OCI-LY3 (cell line): ENCODE results near the gene DNAJC15.

Experiments used
- EZH2phosphoT487 ChIP-seq: fragments of 200-600 bp; shearing (Covaris generic); IDR thresholded peaks from 2 replicates; pipeline ENCODE4 v1.6.1; 2018; ENCODE audit warnings: antibody characterized with exemption, mixed run types, low read depth
- TF ChIP-seq, protein P1 (sequence below): fragments of 200-600, 300-600 bp; sonication (generic); IDR thresholded peaks from 2 replicates; pipeline ENCODE4 v1.5.1; 2014; ENCODE audit warnings: antibody characterized with exemption, low read length, low read depth

DNA sequence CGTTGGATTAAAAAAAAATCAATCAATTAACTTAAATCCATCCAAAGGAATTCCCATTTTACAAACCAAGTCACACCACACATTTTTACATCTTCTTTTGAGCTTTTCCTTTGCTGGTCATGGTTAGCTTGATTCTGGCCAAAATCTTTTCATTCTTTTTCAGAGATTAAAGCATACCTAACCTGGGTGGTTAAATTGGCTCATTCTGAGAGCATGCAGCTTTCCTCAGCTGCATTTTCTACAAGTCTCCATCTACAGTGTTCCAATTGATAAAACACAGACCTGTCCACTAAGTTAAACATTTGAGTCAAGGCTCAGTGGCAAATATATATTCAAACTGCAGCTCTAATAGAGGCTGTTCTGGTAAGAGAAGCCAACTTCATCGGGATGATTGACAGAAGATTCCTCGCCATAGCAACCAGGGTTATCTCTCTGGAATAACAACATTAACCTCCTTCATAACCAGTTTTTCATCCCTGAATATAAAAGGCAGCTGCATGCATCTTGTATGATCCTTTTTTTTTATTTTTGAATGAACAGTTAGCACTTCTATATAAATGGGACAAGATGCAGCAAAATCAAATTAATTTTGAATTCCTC is 106.2 kb downstream of the DNAJC15 start:
- TF ChIP-seq, protein P1, sequence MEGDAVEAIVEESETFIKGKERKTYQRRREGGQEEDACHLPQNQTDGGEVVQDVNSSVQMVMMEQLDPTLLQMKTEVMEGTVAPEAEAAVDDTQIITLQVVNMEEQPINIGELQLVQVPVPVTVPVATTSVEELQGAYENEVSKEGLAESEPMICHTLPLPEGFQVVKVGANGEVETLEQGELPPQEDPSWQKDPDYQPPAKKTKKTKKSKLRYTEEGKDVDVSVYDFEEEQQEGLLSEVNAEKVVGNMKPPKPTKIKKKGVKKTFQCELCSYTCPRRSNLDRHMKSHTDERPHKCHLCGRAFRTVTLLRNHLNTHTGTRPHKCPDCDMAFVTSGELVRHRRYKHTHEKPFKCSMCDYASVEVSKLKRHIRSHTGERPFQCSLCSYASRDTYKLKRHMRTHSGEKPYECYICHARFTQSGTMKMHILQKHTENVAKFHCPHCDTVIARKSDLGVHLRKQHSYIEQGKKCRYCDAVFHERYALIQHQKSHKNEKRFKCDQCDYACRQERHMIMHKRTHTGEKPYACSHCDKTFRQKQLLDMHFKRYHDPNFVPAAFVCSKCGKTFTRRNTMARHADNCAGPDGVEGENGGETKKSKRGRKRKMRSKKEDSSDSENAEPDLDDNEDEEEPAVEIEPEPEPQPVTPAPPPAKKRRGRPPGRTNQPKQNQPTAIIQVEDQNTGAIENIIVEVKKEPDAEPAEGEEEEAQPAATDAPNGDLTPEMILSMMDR: no peak
- no peak; the same call in 1 of the 2 replicates for TF ChIP-seq EZH2phosphoT487
